GM18498 (cell line): Measurements from ENCODE around the gene KLF1.

ENCODE experiments used
- ATAC-seq: cut with Tn5 transposase; IDR thresholded peaks from one replicate; pipeline ENCODE4 v1.9.1; 2021; ENCODE audit warnings: mild to moderate bottlenecking, moderate library complexity; ENCODE audit not compliant: unreplicated experiment

The KLF1 gene

DNA sequence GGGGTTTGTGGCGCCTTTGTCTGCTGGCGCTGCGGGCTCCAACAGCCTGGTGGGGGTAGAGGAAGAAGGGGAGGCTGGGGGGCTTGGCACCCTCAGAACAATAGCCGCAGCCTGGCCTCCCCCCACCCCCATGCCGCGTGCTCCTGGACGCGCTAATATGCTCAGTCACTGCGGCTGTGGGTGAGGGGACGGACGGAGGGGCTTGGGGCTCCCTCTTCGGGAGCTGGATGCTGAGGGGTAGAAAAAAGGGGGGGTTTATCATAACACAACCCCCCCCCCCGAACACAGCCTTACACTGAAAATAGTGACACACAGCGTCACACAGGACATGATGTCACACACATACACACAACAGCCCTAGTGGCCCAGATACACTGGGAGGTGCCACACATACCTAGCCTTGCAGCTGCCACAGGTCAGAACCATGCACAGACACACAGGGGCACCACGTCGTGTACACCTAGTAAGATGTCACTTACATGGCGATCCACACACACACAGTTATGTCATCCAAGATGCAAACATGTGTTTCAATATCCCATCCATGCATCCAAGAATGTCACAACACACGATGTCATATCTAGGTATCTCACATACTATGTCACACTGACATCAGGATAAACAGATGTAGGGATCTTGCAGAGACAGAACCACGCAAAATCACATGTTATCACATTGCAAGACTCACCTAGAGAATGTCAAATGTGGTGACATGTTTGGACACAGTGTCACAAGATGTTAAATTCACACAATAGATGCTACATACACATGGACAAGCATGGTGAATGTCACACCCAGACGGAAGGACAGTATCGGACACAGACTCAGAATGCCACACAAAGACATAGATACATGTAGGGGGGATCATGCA, 47.9 kb downstream of the KLF1 start:
- ATAC-seq = no peak

DNA sequence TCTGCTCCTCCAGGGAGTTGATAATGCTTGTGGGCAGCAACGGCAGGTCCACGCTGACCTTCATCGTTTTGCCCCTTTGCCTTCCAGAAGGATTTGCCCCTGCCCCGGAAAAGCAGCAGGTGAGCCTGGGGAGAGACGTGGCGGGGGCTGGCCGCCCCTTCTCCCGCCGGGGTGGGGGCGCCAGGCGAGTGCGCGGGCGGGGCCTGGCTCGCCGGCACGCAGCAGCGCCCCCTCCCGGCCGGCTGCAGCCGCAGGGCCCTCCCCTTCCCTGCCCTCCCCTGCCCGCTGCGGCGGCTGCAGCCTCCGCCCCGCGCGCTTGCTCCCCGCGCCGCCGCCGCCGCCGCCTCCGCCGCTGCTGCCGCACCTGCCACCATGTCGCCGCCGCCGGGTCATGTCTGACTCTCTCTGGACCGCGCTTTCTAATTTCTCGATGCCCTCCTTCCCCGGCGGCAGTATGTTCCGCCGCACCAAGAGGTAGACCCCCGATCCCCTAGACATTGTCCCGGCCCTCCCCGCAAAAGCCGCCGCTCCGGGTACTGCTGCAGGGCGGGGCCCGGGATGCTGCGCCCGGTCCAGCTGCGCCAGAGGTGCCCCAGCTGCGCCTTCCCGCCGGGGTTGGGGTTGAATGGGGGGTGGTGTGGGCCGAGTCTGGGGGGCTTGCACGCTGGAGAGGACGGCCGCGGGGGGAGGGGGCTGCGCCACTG, 48.7 kb downstream of the KLF1 start, which contains the start of gene MAST1:
Gene MAST1, plus strand, starts transcription at position 334 of the 704 bp plus-strand sequence. Its CDS starts 58 bp downstream, at position 392.
- no peak for ATAC-seq

DNA sequence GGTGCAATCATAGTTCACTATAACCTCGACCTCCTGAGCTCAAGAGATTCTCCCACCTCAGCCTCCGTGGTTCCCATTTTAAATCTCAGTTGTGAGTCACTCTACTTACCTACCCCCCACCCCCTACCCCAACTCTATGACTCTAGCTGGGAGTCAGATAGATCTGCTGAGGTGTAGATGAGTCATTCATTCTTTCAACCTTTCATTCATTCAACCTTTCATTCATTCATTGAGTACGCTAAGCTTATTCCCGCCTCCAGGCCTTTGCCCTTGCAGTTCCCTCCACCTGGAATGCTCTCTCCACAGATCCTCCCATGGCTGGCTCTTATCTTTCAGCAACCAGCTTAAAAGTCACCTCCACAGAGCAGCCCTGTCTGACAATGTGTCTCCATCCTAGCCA, 49.8 kb downstream of the KLF1 start:
- ATAC-seq = no peak

DNA sequence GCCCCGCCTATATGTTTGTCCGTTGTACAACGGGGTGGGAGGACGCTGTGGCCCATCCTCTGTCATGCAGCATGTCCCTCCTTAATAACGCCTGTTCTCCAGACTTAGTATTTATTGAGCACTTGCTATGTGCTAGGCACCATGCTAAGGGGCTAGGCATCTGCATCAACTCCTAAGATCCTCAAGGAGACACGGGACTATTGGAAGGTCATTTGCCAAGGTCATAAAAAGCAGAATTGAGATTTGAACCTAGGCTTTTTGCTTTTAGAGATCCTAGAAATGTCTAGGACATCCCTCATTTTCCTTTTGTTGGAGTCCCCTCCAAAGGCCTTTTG, 50.5 kb downstream of the KLF1 start:
- ATAC-seq = no peak

DNA sequence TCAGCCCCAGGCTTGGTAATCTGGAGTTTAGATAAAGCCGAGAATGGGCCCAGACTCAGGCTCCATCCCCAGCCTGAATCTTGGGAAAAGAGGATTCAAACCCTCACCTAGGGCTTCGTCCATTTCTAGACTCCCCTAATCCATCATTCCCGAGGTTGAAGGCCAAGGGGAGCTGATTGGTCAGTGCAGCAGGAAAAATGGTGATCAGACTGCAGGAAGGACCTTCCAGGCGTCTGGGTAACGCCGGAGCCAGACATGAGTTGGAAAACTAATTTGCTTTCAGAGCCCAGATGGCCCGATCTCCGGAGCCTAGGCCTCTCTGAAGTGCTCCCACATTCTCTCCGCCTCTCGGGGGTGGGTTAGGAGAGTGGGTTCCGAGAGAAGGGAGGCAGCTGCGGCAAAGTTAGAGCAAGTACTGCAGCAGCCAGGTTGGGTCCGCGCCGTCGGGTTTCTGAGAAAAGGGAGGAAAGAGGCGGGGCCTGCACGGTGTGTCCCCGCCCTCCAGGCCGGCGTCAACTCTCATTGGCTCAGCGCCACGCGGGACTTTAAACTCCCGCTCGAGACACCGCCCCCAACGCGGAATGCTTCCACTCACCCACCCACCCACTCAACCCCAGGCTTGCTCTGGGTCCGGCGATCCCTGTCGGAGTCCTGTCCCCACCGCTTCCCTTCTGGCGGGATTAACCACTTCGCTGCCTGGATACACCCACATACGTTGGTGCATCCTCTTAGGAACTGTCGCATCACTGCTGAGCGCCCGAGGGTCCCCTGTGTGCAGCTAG, 51.8 kb downstream of the KLF1 start:
- ATAC-seq = no peak

DNA sequence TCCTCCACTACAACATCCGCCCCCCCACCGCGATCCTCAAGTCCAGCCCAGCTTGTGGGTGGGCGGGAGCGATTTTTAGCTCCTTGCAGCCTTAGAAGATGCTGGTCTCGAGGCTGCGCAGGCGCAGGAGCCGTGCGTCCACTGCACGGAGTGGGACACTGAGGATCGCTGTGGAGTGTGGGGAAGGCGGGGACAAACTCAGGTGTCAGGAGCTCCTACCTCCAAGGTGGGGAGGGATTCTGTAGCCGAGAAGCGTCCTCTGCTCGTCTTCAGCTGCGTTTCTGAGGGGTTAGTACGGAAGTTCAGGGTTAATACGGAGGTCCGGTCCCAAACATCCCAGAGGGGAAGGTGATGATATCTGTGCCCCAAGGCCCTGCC, 52.4 kb downstream of the KLF1 start, which contains the start of gene RTBDN:
Gene RTBDN, minus strand, starts transcription at position 14 of the 378 bp plus-strand sequence. CDS start 4,600 bp downstream, outside the sequence.
- ATAC-seq = no peak
